ENCODE measurements around the gene SLC2A8.

SLC2A8 gene

GRCh38 chr9:127384016-127384730 lies 12.8 kb upstream of the SLC2A8 start:
- no peak for DNase-seq

- no peak for DNase-seq
These were observed 12.1 kb upstream of the SLC2A8 start for GRCh38 chr9:127384901-127385300.

GRCh38 chr9:127386249-127386648 lies 10.7 kb upstream of the SLC2A8 start:
- no peak for DNase-seq

- no peak for DNase-seq
These were observed 10.0 kb upstream of the SLC2A8 start for GRCh38 chr9:127386981-127387380.

GRCh38 chr9:127388037-127388855 lies 8.7 kb upstream of the SLC2A8 start:
- DNase-seq: peak; percentile 98

- no peak for DNase-seq
These were observed 8.1 kb upstream of the SLC2A8 start for GRCh38 chr9:127388856-127389238.

GRCh38 chr9:127389381-127390247 lies 7.4 kb upstream of the SLC2A8 start:
- no peak for DNase-seq

- no peak for DNase-seq
These were observed 6.8 kb upstream of the SLC2A8 start for GRCh38 chr9:127390248-127390545.

GRCh38 chr9:127390563-127390962 lies 6.4 kb upstream of the SLC2A8 start:
- no peak for DNase-seq

- DNase-seq: no peak
These were observed 4.8 kb upstream of the SLC2A8 start for GRCh38 chr9:127392166-127392565.

- DNase-seq: no peak
These were observed 4.0 kb upstream of the SLC2A8 start for GRCh38 chr9:127392976-127393375.

- DNase-seq: peak; percentile 23
These were observed 3.3 kb upstream of the SLC2A8 start for GRCh38 chr9:127393645-127394044.

GRCh38 chr9:127395497-127396252 lies 1.3 kb upstream of the SLC2A8 start:
- no peak for DNase-seq

- DNase-seq: no peak
These were observed 639 bp upstream of the SLC2A8 start for GRCh38 chr9:127396253-127396807.

- DNase-seq: peak; percentile 28
These were observed 791 bp downstream of the SLC2A8 start for GRCh38 chr9:127397646-127398274.

GRCh38 chr9:127398275-127398647 lies 1.3 kb downstream of the SLC2A8 start:
- DNase-seq: no peak

- DNase-seq: no peak
These were observed 1.9 kb downstream of the SLC2A8 start for GRCh38 chr9:127398715-127399400.

GRCh38 chr9:127399736-127400269 lies 2.8 kb downstream of the SLC2A8 start:
- DNase-seq: no peak

- DNase-seq: no peak
These were observed 5.6 kb downstream of the SLC2A8 start for GRCh38 chr9:127402401-127403090.

- DNase-seq: no peak
These were observed 6.7 kb downstream of the SLC2A8 start for GRCh38 chr9:127403507-127404192.
